ENCODE results near the gene IL1RAPL1.
"Not testable (repeated sequence)": the region's sequence is repeated elsewhere in the genome, so short reads cannot be mapped to it uniquely, and the experiment has no call there.

Gene IL1RAPL1

GRCh38 chrX:29285664-29286063, 698.4 kb downstream of the IL1RAPL1 start:
- no peak for DNase-seq

- no peak for DNase-seq
These were observed 708.9 kb downstream of the IL1RAPL1 start for GRCh38 chrX:29295987-29296680.

- DNase-seq = no peak
These were observed 710.0 kb downstream of the IL1RAPL1 start for GRCh38 chrX:29297171-29297800.

- no peak for DNase-seq
These were observed 712.4 kb downstream of the IL1RAPL1 start for GRCh38 chrX:29299684-29300083.

- DNase-seq = no peak
These were observed 721.5 kb downstream of the IL1RAPL1 start for GRCh38 chrX:29308726-29309125.

GRCh38 chrX:29315931-29316330, 728.7 kb downstream of the IL1RAPL1 start:
- DNase-seq = no peak

GRCh38 chrX:29318012-29318411, 730.8 kb downstream of the IL1RAPL1 start:
- DNase-seq = no peak

- not testable (repeated sequence) for DNase-seq
These were observed 745.2 kb downstream of the IL1RAPL1 start for GRCh38 chrX:29332429-29332828.

- DNase-seq = not testable (repeated sequence)
These were observed 745.8 kb downstream of the IL1RAPL1 start for GRCh38 chrX:29333091-29333490.

GRCh38 chrX:29348288-29348687, 761.0 kb downstream of the IL1RAPL1 start:
- no peak for DNase-seq

- no peak for DNase-seq
These were observed 772.0 kb downstream of the IL1RAPL1 start for GRCh38 chrX:29359276-29359675.

GRCh38 chrX:29374765-29375164, 787.5 kb downstream of the IL1RAPL1 start:
- not testable (repeated sequence) for DNase-seq

GRCh38 chrX:29376584-29376983, 789.3 kb downstream of the IL1RAPL1 start:
- DNase-seq = no peak

GRCh38 chrX:29382811-29383210, 795.6 kb downstream of the IL1RAPL1 start:
- no peak for DNase-seq

GRCh38 chrX:29388509-29388908, 801.3 kb downstream of the IL1RAPL1 start:
- DNase-seq = no peak

GRCh38 chrX:29397506-29397905, 810.3 kb downstream of the IL1RAPL1 start:
- no peak for DNase-seq

GRCh38 chrX:29407357-29407756, 820.1 kb downstream of the IL1RAPL1 start:
- DNase-seq = no peak

- DNase-seq = no peak
These were observed 832.7 kb downstream of the IL1RAPL1 start for GRCh38 chrX:29419774-29420553.

- DNase-seq = no peak
These were observed 834.8 kb downstream of the IL1RAPL1 start for GRCh38 chrX:29422034-29422433.

- no peak for DNase-seq
These were observed 844.6 kb downstream of the IL1RAPL1 start for GRCh38 chrX:29431895-29432294.

GRCh38 chrX:29432534-29432933, 845.3 kb downstream of the IL1RAPL1 start:
- DNase-seq = no peak

GRCh38 chrX:29434939-29435338, 847.7 kb downstream of the IL1RAPL1 start:
- DNase-seq = no peak

GRCh38 chrX:29435396-29435795, 848.1 kb downstream of the IL1RAPL1 start:
- no peak for DNase-seq

GRCh38 chrX:29447867-29448266, 860.6 kb downstream of the IL1RAPL1 start:
- DNase-seq = no peak
